Measurements from ENCODE around the gene GRAMD2B. TPM values are rescaled to one million over a fixed set of nuclear protein-coding genes. Genes with fewer than 3 reads are reported as not detected.

GRAMD2B gene
- total and polyA plus RNA-seq, 4 experiments from 2014 or later, result 4.0 to 6.1 (median 5.1) TPM

DNA sequence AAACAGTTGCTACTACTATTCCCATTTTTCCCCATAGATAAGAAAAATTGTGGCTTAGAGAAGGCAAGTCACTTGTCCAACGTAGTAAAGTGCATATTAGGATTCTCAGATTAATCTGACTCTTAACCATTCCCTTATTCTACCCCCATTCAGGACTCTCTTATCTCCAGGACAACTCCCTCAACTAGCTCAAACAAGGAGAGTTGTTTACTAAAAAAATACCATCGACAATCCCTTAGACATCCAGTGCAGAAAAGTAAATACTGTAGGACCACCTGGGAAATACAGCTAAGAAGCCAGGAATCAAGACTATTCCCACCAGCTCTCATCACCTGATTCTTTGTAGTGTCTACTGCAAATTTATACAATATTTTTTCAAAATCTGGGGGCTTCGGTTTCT lies 9.4 kb upstream of the GRAMD2B start:
- peaks cover 5 to 32% of the 10 kb centered on the region in 2 donors for H3K27me3 Mint-ChIP-seq
- Histone ChIP-seq H3K4me3 (ENCODE audit: low read length in 2 of 2) (no peak overlapping the region), H3K27ac (ENCODE audit: low read depth, low read length) (no peak overlapping the region), H3K4me1 (ENCODE audit: insufficient read depth, low read length) (no peaks in the 10 kb centered on the region), H3K27me3 (ENCODE audit: insufficient read depth, low read length) (peaks cover 4% of the 10 kb centered on the region), H3K36me3 (ENCODE audit: insufficient read depth, low read length) (no peaks in the 10 kb centered on the region), H3K9me3 (ENCODE audit: control insufficient read depth in 1 of 2, low read length in 2 of 2) (no peaks in the 10 kb centered on the region)
- POLR2A ChIA-PET (ENCODE audit: partially characterized antibody), result no interaction called here
- CTCF ChIA-PET (ENCODE audit: partially characterized antibody), result interaction anchor here (1.5 kb wide), 1 partner anchor 86 kb away, joined by 3 read pairs; no protein-coding TSS in a partner anchor
- no peak for DNase-seq
- H3K36me3 Mint-ChIP-seq, result no peaks in the 10 kb centered on the region
- H3K4me1 Mint-ChIP-seq, result peaks cover 0 to 2% (median 0%) of the 10 kb centered on the region in 4 donors
- no peak overlapping the region for H3K4me3 Mint-ChIP-seq
- H3K27ac Mint-ChIP-seq, result no peak overlapping the region
- intact Hi-C loops (cut with micrococcal nuclease), result no loop called here
- H3K9me3 Mint-ChIP-seq, result peaks cover 0 to 18% (median 11%) of the 10 kb centered on the region in 8 donors

DNA sequence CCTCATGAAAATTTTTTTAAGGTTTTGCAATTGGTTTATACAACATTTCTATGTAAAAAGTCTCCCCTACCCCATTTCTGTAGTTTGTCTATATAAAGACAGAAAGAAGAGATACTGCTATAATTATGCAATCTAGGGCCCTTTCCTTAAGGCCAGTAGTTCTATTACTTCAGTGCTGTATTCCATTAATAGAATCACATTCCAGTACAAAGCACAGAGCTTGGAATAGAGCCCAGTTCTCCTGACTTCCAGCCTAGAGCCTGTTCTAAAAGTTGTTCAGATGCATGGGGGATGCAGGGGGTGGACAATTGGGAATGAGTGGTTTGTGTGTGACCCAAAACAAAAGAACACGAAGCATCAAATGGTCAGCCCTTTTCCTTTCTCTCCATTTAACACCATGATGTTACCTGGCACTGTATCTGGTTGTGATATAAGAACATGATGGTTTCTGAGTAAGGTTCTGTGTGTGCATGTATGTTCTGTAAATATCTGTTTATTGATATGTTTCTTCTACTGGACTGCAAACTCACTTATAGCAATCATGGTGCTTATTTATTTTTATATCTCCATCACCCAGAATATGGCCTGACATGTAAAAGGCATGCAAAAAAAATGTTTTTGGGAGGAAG lies 8.2 kb upstream of the GRAMD2B start:
- Mint-ChIP-seq H3K36me3 (no peaks in the 10 kb centered on the region), H3K27ac (no peak overlapping the region), H3K4me3 (no peak overlapping the region), H3K27me3 (peaks cover 5 to 32% of the 10 kb centered on the region in 2 donors), H3K9me3 (peaks cover 0 to 15% (median 8%) of the 10 kb centered on the region in 8 donors), H3K4me1 (peaks cover 0 to 2% (median 0%) of the 10 kb centered on the region in 4 donors)
- POLR2A ChIA-PET (ENCODE audit: partially characterized antibody), result no interaction called here
- CTCF ChIA-PET (ENCODE audit: partially characterized antibody), result interaction anchor here (1.5 kb wide), 1 partner anchor 85 kb away, joined by 3 read pairs; no protein-coding TSS in a partner anchor
- no peak for DNase-seq
- Histone ChIP-seq H3K27ac (ENCODE audit: low read depth, low read length) (no peak overlapping the region), H3K4me1 (ENCODE audit: insufficient read depth, low read length) (no peaks in the 10 kb centered on the region), H3K36me3 (ENCODE audit: insufficient read depth, low read length) (no peaks in the 10 kb centered on the region), H3K4me3 (ENCODE audit: low read length in 2 of 2) (no peak overlapping the region), H3K9me3 (ENCODE audit: control insufficient read depth in 1 of 2, low read length in 2 of 2) (no peaks in the 10 kb centered on the region), H3K27me3 (ENCODE audit: insufficient read depth, low read length) (peaks cover 4% of the 10 kb centered on the region)
- intact Hi-C loops (cut with micrococcal nuclease), result no loop called here

GRCh38 chr5:126415789-126416188 lies 7.4 kb upstream of the GRAMD2B start:
- H3K36me3 ChIP-seq (ENCODE audit: insufficient read depth, low read length), result no peaks in the 10 kb centered on the region
- peaks cover 0 to under 1% (median 0%) of the 10 kb centered on the region in 4 donors for H3K4me1 Mint-ChIP-seq
- H3K27me3 Mint-ChIP-seq, result peaks cover 2 to 27% of the 10 kb centered on the region in 2 donors
- H3K27ac ChIP-seq (ENCODE audit: low read depth, low read length), result no peak overlapping the region
- ChIA-PET CTCF (ENCODE audit: partially characterized antibody) (no interaction called here), POLR2A (ENCODE audit: partially characterized antibody) (no interaction called here)
- no peak overlapping the region for H3K4me3 ChIP-seq (ENCODE audit: low read length in 2 of 2)
- H3K27ac Mint-ChIP-seq, result no peak overlapping the region
- no peaks in the 10 kb centered on the region for H3K36me3 Mint-ChIP-seq
- no peak for DNase-seq
- H3K27me3 ChIP-seq (ENCODE audit: insufficient read depth, low read length), result peaks cover 4% of the 10 kb centered on the region
- intact Hi-C loops (cut with micrococcal nuclease), result no loop called here
- no peaks in the 10 kb centered on the region for H3K9me3 ChIP-seq (ENCODE audit: control insufficient read depth in 1 of 2, low read length in 2 of 2)
- peaks cover 0 to 10% (median 4%) of the 10 kb centered on the region in 8 donors for H3K9me3 Mint-ChIP-seq
- no peak overlapping the region for H3K4me3 Mint-ChIP-seq
- no peaks in the 10 kb centered on the region for H3K4me1 ChIP-seq (ENCODE audit: insufficient read depth, low read length)

DNA sequence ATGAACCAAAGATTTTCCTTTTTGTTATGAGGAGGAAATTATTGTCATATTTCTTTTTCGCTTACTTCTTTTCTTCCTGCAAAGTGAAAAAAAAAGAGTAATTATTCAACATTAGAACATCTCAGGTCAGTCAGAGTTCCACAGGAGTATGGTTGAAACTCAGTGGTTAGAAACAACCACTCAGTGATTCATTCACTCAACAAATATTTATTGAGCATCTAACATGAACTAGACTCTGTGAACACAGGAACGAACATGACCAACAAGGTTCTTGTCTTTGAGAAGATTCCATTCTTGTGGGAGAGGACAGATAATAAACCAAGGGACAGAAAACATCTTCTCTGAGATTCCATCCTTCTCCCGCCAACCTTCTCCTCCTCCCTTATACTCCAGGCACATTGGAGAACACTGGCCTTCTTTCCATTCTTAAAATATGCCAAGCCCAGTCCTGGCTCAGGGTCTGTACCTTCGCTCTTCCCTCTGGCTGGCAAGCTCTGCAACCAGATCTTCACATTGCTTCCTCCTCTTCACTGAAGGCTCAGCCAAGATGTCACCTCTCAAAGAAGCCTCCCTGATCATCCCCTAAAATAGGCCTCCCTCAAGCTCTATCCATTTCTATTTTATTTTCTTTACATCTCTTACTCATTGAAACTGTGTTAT lies 6.8 kb upstream of the GRAMD2B start:
- Mint-ChIP-seq H3K4me1 (no peaks in the 10 kb centered on the region), H3K9me3 (peaks cover 0 to 5% (median under 1%) of the 10 kb centered on the region in 8 donors), H3K36me3 (no peaks in the 10 kb centered on the region), H3K27me3 (peaks cover 2 to 22% of the 10 kb centered on the region in 2 donors), H3K27ac (no peak overlapping the region), H3K4me3 (no peak overlapping the region)
- H3K36me3 ChIP-seq (ENCODE audit: insufficient read depth, low read length), result no peaks in the 10 kb centered on the region
- POLR2A ChIA-PET (ENCODE audit: partially characterized antibody), result no interaction called here
- no peak overlapping the region for H3K27ac ChIP-seq (ENCODE audit: low read depth, low read length)
- H3K27me3 ChIP-seq (ENCODE audit: insufficient read depth, low read length), result peaks cover 4% of the 10 kb centered on the region
- intact Hi-C loops (cut with micrococcal nuclease), result no loop called here
- no peaks in the 10 kb centered on the region for H3K9me3 ChIP-seq (ENCODE audit: control insufficient read depth in 1 of 2, low read length in 2 of 2)
- no peak for DNase-seq
- no peaks in the 10 kb centered on the region for H3K4me1 ChIP-seq (ENCODE audit: insufficient read depth, low read length)
- CTCF ChIA-PET (ENCODE audit: partially characterized antibody), result interaction anchor here (1.4 kb wide), 1 partner anchor 10 kb away, joined by 3 read pairs; no protein-coding TSS in a partner anchor
- H3K4me3 ChIP-seq (ENCODE audit: low read length in 2 of 2), result no peak overlapping the region

DNA sequence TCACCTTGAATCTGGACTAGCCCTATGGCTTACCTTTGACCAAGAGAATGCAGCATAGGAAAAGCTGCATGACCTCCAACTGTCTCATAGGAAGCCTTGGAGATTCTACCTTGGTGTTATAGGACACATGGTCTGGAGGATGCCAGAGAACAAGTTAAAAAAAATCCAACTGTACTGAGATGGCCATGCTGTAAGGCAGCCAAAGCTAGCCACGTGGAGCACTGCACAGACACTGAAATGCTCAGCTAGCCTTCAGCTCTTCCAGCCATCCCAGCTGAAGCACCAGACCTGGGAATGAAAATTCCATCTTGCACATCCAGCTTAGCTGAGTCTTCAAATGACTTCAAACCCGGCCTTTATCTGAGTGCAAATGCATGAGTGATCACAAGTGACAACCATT lies 6.0 kb upstream of the GRAMD2B start:
- Mint-ChIP-seq H3K4me3 (no peak overlapping the region), H3K4me1 (no peaks in the 10 kb centered on the region), H3K27me3 (peaks cover 2 to 18% of the 10 kb centered on the region in 2 donors), H3K36me3 (no peaks in the 10 kb centered on the region), H3K9me3 (peaks cover 0 to 2% (median 0%) of the 10 kb centered on the region in 8 donors), H3K27ac (no peak overlapping the region)
- no peak overlapping the region for H3K4me3 ChIP-seq (ENCODE audit: low read length in 2 of 2)
- H3K27ac ChIP-seq (ENCODE audit: low read depth, low read length), result no peak overlapping the region
- H3K36me3 ChIP-seq (ENCODE audit: insufficient read depth, low read length), result no peaks in the 10 kb centered on the region
- peaks cover 4% of the 10 kb centered on the region for H3K27me3 ChIP-seq (ENCODE audit: insufficient read depth, low read length)
- H3K9me3 ChIP-seq (ENCODE audit: control insufficient read depth in 1 of 2, low read length in 2 of 2), result no peaks in the 10 kb centered on the region
- ChIA-PET POLR2A (ENCODE audit: partially characterized antibody) (no interaction called here), CTCF (ENCODE audit: partially characterized antibody) (interaction anchor here (1.1 to 1.4 kb wide), 2 partner anchors 11 to 83 kb away, joined by 3 to 6 read pairs; no protein-coding TSS in a partner anchor)
- DNase-seq, result no peak
- intact Hi-C loops (cut with micrococcal nuclease), result no loop called here
- no peaks in the 10 kb centered on the region for H3K4me1 ChIP-seq (ENCODE audit: insufficient read depth, low read length)

DNA sequence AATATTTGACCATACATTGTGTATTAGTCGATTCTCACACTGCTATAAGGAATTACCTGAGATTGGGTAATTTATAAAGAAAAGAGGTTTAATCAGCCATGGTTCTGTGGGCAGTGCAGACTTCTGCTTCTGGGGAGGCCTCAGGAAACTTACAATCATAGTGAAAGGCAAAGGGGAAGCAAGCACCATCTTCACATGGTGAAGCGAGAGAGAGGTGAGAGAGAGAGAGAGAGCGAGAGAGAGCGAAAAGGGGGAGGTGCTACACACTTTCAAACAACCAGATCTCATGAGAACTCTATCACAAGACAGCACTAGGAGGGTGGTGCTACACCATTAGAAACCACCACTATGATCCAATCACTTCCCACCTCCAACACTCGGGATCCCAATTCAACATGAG lies 4.1 kb upstream of the GRAMD2B start:
- H3K27me3 Mint-ChIP-seq, result peaks cover 0 to 5% of the 10 kb centered on the region in 2 donors
- H3K4me3 ChIP-seq (ENCODE audit: low read length in 2 of 2), result no peak overlapping the region
- peaks cover 4% of the 10 kb centered on the region for H3K27me3 ChIP-seq (ENCODE audit: insufficient read depth, low read length)
- H3K36me3 Mint-ChIP-seq, result peaks cover 0 to 3% of the 10 kb centered on the region in 2 donors
- H3K4me3 Mint-ChIP-seq, result no peak overlapping the region
- intact Hi-C loops (cut with micrococcal nuclease), result no loop called here
- POLR2A ChIA-PET (ENCODE audit: partially characterized antibody), result no interaction called here
- CTCF ChIA-PET (ENCODE audit: partially characterized antibody), result no interaction called here
- peak overlapping the region in 1 of 7 donors; percentile 36 for H3K27ac Mint-ChIP-seq
- H3K4me1 Mint-ChIP-seq, result peaks cover 5 to 18% (median 11%) of the 10 kb centered on the region in 4 donors
- peaks cover 9% of the 10 kb centered on the region for H3K4me1 ChIP-seq (ENCODE audit: insufficient read depth, low read length)
- H3K36me3 ChIP-seq (ENCODE audit: insufficient read depth, low read length), result no peaks in the 10 kb centered on the region
- H3K27ac ChIP-seq (ENCODE audit: low read depth, low read length), result no peak overlapping the region
- no peak for DNase-seq
- no peaks in the 10 kb centered on the region for H3K9me3 Mint-ChIP-seq
- no peaks in the 10 kb centered on the region for H3K9me3 ChIP-seq (ENCODE audit: control insufficient read depth in 1 of 2, low read length in 2 of 2)

- POLR2A ChIA-PET (ENCODE audit: partially characterized antibody), result interaction anchor here (1.6 kb wide), 1 partner anchor 16 kb away, joined by 3 read pairs; no protein-coding TSS in a partner anchor
- no peak for DNase-seq
- Mint-ChIP-seq H3K27me3 (no peaks in the 10 kb centered on the region), H3K4me3 (no peak overlapping the region), H3K4me1 (peaks cover 21 to 29% (median 25%) of the 10 kb centered on the region in 4 donors), H3K27ac (peak overlapping the region in 2 of 7 donors; percentile 14 to 23), H3K9me3 (no peaks in the 10 kb centered on the region), H3K36me3 (peaks cover 0 to 20% of the 10 kb centered on the region in 2 donors)
- H3K4me3 ChIP-seq (ENCODE audit: low read length in 2 of 2), result no peak overlapping the region
- no peak overlapping the region for H3K27ac ChIP-seq (ENCODE audit: low read depth, low read length)
- intact Hi-C loops (cut with micrococcal nuclease), result loop anchor here (10.0 kb wide), 1 partner anchor 1086 kb away; the partner anchor contains the start of gene PRRC1
- no peaks in the 10 kb centered on the region for H3K36me3 ChIP-seq (ENCODE audit: insufficient read depth, low read length)
- no peaks in the 10 kb centered on the region for H3K9me3 ChIP-seq (ENCODE audit: control insufficient read depth in 1 of 2, low read length in 2 of 2)
- H3K27me3 ChIP-seq (ENCODE audit: insufficient read depth, low read length), result no peaks in the 10 kb centered on the region
- CTCF ChIA-PET (ENCODE audit: partially characterized antibody), result interaction anchor here (1.4 kb wide), 1 partner anchor 15 kb away, joined by 3 read pairs; no protein-coding TSS in a partner anchor
- peaks cover 18% of the 10 kb centered on the region for H3K4me1 ChIP-seq (ENCODE audit: insufficient read depth, low read length)
Observed at GRCh38 chr5:126428421-126428820, 5.2 kb downstream of the GRAMD2B start.
